Stimulated activated CD4-positive, alpha-beta T cell treated with anti-CD3 and anti-CD28 coated beads, Interleukin-12 subunit alpha, Interleukin-12 subunit beta, amount 100 ng/mL, for 24 hours (primary cell): ENCODE results near the gene OCRL.

Experiments
- DNase-seq, 2 experiments: peaks; one replicate each; pipeline ENCODE4 v3.0.0-alpha.2; 2020; ENCODE audit warnings: low read depth in 2 of 2

Gene OCRL

DNA sequence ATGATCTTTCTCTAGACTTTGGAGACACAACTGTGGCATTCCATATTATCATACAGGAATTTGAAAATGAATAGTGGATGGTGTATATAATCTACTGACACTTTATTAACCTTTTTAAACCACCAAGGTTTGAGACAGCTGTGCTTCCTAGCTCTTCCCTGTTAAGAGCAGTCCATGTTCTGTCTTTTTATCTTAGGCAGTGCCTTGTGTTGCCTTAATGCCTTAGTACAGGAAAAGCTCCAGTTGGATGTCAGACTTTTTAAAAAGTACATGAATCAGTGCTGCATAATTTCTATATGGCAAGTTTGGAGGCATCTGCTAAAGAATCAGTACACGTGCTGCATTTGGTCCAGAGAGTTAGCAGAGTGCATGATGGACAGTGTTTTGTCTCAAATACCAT is 45.1 kb downstream of the OCRL start:
- DNase-seq = no peak

DNA sequence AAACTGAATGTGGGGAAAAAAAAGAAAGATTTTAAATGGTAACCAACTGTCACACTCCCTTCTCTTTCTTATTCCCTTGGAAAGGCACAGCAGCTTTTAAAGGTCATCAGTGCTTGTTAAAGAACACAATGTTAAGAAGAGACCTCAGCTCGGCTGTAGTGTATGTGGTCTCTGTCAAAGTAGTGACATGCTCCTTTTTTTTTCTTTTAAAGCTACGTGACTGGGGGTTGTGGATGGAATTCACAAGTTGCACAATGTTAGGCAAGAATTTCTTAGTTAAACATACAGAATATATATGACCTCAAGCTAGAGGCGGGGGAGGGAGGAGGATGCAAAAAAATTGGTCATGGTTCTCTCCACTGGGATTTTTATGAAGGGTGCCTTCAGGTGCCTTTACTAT is 45.6 kb downstream of the OCRL start:
- no peak for DNase-seq

DNA sequence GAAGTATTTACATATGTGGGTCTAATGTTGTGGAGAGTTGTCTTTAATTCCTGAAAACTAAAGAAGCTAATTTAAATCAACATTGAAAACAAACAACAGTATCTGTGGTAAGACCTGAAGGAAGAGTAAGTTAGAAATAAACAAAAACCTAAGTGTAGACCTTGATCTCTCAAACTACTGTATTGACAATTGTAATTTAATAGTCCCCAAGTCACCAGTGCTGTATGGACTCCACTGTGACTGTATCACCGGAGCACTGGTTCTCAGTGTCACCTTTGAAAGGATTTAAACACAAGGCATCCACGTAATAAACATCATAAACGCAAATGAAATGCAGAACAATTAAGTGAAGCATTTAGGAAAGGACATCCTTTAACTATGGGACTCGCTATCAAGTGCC is 46.4 kb downstream of the OCRL start:
- DNase-seq = no peak

DNA sequence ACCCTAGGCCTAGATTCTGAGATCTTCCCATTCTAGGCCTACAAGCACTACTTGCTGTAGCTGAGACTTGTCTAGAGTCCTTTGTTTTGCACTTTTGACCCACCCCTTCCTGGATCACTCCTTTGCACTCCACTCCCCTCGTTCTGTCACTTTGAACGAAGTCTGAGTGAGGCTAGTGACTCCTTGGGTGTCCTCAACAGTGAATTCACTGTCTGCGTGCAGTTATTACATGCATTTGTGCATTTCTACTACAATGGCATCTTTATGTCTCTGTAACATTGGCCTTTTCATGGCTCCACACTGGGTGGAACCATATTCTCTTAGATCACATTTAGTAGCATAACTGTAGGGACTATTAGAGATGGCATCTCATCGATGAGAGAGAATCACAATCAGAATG is 50.5 kb downstream of the OCRL start:
- no peak for DNase-seq

DNA sequence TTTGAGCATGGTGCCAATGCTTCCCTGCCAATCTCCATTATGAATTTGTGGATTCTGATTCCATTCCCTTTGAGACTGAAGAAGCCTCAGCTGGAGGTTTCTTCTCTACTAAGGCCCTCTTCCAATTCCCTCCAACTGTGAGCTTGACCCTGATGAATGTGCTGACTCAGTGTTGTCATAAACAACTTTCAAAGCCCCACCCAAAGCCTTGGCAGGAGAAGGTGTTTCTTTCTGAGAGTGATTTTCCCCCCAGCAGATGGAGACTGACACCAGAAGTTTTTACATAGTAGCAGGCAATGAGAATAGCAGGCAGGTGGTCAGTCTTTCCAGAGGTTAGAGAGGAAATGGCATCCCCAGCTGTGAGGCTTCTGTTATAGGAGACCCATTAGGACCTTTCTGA is 53.1 kb downstream of the OCRL start:
- no peak for DNase-seq

DNA sequence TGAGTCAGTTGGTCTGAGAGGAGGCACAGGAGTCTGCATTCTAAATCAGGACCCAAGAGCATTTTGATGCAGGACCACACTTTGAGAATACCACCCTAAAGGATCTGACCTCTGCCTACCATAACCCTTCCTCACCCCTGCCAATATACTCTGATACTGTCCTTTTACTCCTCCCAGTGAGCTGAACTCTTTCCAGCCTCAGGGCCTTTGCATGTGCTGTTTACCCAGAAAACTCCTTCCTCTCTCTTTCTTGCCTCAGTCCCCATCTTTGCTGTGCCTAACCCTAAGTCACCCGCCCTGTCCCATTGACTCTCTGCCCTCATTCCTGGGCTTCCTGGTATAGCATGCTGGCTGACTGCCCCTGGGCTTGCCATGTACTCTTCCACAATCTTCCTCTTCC is 54.7 kb downstream of the OCRL start:
- no peak for DNase-seq

DNA sequence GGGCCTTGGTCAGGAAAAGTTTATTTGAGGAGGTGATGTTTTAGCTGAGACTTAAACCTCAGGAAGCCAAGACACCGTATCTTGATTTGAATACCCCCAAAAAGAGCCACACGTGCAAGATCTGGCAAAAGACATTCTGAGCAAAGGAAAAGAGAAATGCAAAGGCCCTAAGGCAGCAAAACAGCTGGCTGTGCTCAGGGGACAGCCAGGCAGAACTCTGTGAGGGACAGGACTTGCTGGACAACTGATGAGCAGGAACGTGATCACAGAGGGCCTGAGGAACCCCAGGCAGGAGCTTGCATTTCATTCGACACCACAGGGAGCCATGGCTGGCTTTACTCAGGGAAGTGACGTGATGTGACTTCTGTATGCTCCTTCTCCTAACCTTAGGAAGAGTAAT is 56.0 kb downstream of the OCRL start:
- no peak for DNase-seq

DNA sequence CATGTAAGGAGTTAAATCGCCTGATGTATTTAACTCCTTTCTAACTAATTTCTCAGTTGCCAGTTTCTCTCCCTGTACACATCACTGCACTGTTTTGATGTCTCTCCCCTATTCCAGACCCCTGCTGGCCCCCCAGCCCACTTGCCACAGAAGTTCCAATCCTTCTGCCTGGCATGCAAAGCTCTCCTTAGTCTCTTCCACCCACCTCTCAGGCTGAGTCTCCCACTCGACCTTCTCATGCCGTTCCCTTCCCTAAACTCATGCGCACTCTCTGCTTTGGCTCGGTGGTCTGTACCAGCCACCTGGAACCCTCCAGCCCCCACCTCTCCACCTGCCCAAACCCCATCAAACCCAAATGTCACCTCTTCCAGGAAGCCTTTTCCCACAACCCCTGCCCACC is 57.8 kb downstream of the OCRL start:
- DNase-seq = no peak

DNA sequence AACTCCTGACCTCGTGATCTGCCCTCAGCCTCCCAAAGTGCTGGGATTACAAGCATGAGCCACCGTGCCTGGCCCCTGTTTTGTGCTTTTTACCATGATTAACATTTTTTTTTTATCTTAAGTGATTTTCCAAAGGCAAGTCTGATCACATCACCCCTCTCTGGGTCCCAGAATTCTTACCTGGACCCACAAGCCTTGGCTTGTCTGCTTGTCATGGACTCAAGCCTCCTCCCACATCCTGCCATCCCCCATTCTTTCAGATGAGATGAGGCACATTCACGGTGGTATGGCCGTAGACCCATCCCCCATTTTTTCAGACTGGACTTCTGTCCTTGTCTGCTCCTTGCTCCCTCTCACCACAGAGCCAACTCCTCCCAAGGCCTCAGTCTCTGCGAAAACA is 59.4 kb downstream of the OCRL start:
- no peak for DNase-seq

DNA sequence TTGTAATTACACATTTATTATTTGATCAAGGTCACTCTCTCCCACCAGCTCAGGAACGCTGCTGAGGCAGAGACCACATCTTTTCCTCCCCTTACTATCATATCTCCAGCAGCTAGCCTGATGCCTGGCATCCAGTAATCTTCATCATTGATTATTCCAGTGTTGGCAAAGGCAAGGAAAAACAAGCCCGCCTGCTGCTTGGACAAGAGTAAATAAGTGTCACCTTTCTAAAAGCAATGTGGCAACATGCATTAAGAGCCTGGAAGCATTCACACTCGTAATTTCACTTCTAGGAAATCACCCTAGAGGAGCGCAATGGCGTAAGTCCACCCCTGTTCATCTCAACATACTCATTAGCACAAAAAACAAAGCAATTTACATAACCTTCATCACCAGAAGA is 59.9 kb downstream of the OCRL start:
- no peak for DNase-seq

DNA sequence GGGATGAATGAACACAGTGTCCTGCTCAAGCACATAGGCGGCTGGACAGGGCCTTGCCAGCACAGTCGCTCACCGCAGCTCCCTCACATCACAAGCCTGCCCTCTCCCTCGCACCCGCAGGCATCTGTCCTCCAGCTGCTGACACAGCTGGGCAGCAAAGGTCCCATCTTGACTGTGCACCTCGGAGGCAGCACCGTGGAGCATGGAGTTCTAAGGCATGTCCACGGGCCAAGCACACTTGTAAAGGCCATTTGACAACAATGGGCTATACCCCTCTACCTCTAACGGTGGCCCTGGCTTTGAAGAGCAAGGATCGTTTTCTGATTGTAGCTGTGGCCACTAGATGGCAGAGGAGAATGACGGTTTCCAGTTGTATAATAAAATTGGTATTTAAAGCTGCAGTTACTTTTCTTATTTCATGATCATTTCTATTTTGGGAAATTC is 60.9 kb downstream of the OCRL start:
- DNase-seq = no peak

DNA sequence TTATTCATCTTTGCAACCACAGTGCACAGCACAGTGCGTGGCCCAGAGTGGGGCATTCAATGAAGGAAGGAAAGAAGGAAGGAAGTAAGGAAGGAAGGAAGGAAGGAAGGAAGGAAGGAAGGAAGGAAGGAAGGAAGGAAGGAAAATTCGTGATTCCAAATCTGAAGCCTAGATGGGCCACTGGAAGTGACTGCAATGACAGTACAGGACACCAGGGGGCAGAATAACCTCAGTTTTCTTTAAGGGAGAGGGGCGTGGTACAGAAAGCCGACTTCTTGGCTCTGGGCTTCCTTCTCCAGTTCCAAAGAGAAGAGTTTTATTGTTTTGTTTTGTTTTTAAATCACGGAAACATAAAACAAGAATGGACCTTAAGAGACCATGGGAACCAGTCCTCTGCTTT is 66.9 kb downstream of the OCRL start:
- peak; percentile 19 to 28 for DNase-seq

DNA sequence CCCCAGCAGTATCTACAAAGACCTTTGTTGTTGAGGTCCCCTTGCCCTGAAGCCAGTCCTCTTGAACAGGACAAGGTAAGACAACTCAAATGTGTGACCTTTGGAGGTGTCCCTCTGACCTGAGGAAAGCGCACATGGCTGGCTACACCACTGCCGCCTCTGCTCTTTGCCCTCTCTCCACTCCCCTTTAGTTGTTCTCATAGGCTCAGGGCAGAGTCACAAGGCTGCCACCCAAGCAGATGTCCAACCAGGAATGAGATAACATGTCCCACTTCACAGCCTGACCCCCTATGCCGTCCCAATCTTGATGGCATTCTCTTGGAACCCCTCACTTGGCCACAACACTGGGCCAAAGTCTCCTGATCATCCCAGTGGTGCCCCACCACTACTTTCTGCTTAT is 68.4 kb downstream of the OCRL start:
- no peak for DNase-seq

DNA sequence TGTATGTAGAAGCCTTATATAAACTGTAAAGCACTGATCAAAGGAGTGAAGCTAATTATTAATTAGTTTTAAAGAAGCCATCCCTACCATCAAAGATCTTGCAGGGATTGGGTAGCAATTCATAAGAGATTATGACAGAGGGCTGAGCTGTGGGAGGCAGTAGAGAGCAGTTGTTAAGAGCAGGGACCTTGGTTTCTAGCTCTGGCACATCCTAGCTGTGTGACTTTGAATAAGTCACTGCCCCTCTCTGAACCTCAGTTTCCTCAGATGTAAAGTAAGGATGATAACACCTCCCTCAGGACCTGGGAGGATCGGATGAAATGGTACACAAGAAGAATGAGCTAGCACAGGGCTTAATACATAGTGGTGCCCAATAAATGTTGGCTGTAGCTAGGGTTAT is 69.3 kb downstream of the OCRL start:
- DNase-seq = no peak

DNA sequence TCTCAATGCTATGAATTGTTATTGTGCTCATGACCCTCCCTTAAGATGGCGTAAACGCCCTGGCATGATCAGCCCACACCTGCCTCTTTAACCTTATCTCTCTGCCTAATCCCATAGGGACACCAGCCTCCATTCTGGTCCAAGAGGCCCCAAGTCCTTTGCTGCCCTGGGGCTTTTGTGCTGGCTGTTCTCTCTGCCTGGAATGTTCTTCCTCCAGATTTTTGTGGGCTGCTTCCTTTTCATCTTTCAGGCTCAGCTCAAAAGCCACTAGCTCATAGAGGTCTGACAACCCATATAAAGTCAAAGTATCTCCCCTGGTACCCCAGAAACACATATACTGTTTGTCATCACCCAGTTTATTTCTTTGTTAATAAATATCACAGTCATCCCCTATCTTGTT is 72.3 kb downstream of the OCRL start:
- no peak for DNase-seq

DNA sequence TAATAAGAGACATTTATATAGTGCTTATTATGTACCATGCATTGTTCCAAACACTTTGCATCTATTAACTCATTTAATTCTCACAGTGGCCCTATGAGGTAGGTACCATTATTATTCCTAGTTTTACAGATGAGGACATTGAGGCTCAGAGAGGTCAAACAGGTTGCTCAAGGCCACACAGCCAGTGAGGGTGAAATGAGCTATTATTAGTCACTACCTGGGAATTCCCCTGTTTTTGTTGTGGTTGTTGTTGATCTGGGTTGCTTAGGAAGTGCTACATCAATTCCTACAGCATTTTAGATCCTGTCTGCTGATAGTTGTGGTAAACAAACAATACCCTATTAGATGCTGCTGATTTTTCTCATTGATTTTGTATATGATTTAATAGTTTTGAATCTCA is 73.5 kb downstream of the OCRL start:
- DNase-seq = no peak

DNA sequence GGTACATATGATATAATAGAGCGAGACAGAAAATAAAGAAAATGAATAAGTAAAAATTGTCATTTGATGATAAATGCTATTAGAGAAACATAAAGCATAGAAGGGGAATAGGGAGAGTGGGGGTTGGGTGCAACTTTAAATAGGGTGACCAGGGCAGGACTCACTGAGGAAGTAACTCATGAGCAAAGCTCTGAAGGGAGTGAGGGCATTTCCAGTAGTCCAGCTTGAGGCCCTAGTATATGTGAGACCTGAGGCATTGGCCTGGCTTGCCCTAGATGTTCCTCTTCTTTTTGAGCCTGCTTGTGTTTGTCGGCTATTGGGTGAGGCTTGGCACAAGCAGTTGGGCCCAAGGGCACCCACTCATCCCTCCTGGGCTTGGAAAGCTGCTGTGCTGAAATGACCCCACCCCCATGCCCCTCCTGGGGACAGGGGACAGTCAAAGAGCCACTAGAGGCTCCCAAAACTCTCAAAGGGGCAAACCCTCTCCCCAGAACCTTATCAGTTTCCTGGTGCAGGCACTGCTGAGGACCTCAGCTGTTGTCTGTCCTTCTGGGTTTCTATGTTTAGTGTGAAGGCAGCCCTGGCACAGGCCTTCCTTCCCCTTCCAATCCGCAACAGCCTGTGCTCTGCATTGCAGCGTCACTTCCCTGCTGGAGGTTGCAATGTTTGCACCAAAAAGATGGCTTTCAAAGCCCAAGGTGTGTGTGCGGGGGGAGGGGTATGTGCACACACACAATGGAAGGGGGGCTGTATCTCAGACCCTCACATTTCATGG is 74.6 kb downstream of the OCRL start:
- DNase-seq = no peak

DNA sequence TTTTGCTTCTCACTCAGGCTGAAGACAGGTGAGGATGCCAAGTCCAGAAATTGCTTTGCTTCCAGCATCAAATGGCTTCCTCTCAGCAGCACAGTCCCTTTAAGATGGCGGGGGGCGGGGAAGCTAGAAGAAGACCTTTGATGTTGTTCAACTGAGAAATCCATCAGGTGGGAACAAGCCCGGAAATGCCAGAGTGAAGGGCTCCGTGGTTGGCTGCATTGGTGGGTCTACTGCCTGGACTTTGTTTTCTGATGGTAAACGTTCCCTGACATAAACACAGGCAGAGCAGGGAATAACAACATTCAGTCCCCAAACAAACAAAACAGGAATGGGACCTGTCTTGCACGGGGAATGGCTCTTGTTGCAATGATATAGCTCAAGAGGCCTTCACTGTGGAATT is 77.4 kb downstream of the OCRL start:
- DNase-seq = no peak

DNA sequence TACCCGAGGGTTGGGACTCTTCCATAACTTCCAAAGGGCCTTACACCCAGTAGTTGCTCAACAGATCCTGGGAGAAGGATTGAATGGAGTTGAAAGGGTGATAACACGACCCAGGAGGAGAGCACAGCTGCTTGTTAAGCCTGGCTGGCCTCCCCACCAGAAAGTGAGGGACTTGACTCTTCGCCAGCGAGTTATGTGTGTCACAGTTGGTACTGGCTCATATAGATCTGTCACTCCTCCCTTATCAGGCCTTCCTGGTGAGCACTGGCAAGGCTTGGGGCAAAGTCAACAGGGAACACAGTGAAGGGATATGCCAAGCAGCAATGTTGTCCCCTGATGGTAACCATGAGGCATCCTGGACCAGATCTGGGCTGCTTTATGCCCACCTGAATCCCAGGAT is 78.9 kb downstream of the OCRL start:
- DNase-seq = no peak

DNA sequence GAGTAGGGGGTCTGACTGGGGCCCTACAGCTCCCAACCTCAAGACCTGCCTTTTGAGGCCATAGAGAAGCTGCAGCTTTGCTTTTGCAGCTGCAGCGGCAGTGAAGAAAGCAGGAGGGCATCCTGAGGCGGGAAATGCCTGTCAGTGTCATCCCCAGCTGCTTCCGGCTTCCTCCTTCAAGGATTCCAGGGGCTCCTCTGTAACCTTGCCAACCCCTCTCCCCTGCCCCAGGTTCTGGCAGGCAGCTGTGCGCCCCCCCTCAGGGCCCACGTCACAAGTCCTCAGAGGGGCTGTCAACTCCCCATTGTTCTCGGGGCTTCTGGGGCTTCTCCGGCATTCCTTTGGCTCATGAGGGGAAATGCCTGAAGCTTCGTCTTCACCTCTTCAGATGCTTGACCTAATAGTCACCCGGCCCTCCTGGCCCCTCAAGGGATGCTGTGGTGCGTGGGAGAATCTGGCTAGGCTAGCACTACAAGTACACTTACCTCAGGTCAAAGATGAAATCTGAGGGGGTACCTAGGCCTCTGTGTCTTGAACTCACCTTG is 82.8 kb downstream of the OCRL start:
- DNase-seq = no peak

DNA sequence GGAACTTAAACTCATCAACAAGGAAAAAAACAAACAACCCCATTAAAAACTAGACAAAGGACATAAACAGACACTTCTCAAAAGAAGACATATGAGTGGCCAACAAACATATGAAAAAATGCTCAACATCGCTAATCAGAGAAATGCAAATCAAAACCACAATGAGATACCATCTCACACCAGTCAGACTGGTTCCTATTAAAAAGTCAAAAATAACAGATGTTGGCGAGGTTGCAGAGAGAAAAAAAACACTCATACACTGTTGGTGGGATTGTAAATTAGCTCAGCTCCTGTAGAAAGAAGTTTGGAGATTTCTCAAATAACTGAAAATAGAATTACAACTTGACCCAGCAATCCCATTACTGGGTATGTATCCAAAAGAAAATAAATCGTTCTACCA is 86.0 kb downstream of the OCRL start:
- no peak for DNase-seq

DNA sequence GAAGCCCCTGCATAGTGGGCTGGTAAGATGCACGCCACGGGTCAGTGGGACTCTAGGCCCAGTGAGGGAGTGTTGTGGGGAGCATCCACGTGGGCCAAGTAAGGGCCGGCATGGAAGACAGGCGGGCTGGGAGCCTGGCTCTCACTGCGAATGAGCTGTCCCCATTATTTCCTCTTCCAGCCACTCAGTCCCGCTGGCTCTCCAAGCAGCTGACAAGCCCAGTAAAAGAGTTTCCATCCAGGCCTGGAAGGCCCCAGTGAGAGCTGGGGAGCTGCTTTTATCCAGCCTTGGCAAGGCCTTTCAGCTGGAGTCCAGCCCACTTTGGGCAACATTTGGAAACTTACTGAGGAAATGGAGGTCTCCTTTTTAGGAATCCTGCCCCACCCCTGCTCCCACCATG is 89.8 kb downstream of the OCRL start:
- no peak for DNase-seq

DNA sequence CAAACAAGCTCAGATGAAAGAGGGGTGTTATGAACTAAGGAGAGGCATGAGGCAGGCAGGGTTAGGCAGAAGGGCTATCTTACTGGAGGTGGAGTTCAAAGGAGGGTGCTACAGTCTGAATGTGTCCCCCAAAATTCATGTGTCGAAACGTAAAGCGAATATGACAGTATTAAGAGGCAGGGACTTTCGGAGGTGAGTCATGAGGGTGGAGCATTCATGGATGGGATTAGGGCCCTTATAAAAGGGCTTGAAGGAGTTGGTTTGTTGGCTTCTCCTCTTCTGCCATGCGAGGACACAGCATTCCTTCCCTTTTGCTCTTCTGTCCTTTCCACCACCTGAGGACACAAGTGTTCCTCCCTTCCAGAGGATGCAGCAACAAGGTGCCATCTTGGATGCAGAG is 91.8 kb downstream of the OCRL start:
- DNase-seq = no peak

DNA sequence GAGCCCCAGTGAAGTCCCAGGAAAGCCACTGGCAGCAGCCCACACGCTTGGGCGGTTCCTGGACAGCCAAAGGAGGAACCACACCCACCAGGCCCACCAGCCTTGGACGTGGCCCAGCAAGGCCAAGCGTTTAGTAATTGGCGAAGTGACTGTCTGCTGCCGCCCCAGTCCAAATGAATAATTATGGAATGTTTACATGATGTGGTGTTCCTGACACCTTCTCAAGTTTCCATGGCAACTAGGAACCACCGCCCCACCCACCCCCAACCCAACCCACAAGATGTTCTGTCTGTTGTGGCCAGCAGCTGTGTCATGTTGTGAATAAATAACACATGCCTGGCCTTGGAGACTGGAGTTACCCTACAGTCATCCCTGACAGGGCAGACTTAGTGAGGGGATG is 92.4 kb downstream of the OCRL start:
- DNase-seq = no peak
